Measurements from ENCODE around the gene BNC2. TPM values are rescaled to one million over a fixed set of nuclear protein-coding genes. Genes with fewer than 3 reads are reported as not detected.

The BNC2 gene
- total RNA-seq, 2 donors from 2014 or later = 2.1 to 20.0 TPM

GRCh38 chr9:16729651-16730050 is 140.8 kb downstream of the BNC2 start:
- intact Hi-C loops (cut with DNase I) = no loop called here

DNA sequence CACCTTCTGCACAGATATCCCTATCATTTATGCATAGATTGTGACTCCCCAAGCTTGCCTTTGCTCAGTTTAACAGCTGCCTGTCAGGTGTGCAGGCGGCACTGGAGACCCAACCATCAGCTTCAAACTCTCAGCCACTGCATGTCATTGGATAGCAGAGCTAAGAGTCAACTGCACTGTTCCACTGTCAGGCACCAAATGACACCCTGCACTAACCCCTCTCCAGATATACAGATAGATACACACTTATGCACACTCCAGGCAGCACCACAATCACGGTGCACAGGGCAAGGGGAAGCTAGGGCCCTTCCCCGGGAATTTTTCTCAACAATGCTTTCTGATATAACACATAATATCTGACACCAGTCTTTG is 142.3 kb downstream of the BNC2 start:
- Histone ChIP-seq H3K27ac (no peak overlapping the region), H3K27me3 (no peaks in the 10 kb centered on the region), H3K9ac (ENCODE audit: low read depth in 2 of 2, low read length in 2 of 2) (no peak overlapping the region), H3K4me1 (no peaks in the 10 kb centered on the region), H3K4me3 (peak overlapping the region; percentile 52), H3K36me3 (no peaks in the 10 kb centered on the region), H3K9me3 (no peaks in the 10 kb centered on the region)
- intact Hi-C loops (cut with DNase I) = no loop called here
- TF ChIP-seq CTCF (IDR thresholded peaks at IDR 0.05) = no peak
- no peak for DNase-seq

More at GRCh38 chr9:16729651-16730050, 140.8 kb downstream of the BNC2 start:
- DNase-seq = no peak
- Histone ChIP-seq H3K4me3 (no peak overlapping the region), H3K4me1 (no peaks in the 10 kb centered on the region), H3K9me3 (no peaks in the 10 kb centered on the region), H3K9ac (ENCODE audit: low read depth in 2 of 2, low read length in 2 of 2) (no peak overlapping the region), H3K36me3 (no peaks in the 10 kb centered on the region), H3K27me3 (no peaks in the 10 kb centered on the region), H3K27ac (no peak overlapping the region)
- no peak for TF ChIP-seq CTCF (IDR thresholded peaks at IDR 0.05)

DNA sequence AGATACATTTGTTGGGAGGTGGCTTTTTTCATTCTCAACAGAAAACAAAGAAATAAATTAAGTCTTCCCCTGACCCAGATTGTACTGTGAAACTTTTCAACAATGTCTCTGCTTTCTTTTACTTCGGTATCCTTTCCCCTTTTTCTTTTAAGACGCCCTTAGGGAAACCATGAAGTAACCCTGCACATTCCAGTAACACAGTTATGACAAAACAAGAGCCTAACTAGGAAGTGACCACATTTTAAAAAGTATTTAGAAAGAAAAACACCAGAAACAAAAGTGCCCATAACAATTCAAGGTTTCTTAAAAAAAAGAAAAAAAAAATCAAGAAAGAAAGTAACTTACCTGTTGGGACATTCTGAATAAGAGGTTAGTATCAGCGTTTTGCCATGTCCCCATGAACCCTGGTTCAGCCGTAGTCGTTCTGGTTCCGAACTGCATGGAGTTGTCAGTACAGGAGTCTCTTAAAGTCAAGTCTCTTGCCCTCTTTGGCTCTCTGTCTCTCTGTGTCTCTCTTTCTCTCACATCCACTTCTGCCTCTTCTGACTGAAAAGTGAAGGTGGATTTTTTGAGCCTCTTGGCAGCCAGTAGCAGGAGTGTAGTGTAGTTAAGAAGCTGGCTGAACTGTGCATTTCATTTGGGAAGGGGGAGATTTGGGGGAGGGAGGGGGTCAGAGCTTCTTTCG is 142.9 kb downstream of the BNC2 start:
- Histone ChIP-seq H3K9ac (ENCODE audit: low read depth in 2 of 2, low read length in 2 of 2) (peak overlapping the region in 1 of 2 donors; percentile 69), H3K36me3 (no peaks in the 10 kb centered on the region), H3K4me1 (no peaks in the 10 kb centered on the region), H3K27me3 (no peaks in the 10 kb centered on the region), H3K4me3 (peak overlapping the region; percentile 52), H3K27ac (peak overlapping the region; percentile 67), H3K9me3 (no peaks in the 10 kb centered on the region)
- no peak for DNase-seq
- TF ChIP-seq CTCF (IDR thresholded peaks at IDR 0.05) = no peak
- intact Hi-C loops (cut with DNase I) = no loop called here

GRCh38 chr9:16726718-16727451 is 143.6 kb downstream of the BNC2 start:
- no peaks in the 10 kb centered on the region for H3K9me3 ChIP-seq
- H3K9ac ChIP-seq (ENCODE audit: low read depth in 2 of 2, low read length in 2 of 2) = peak overlapping the region; percentile 12 to 69
- no peaks in the 10 kb centered on the region for H3K4me1 ChIP-seq

DNA sequence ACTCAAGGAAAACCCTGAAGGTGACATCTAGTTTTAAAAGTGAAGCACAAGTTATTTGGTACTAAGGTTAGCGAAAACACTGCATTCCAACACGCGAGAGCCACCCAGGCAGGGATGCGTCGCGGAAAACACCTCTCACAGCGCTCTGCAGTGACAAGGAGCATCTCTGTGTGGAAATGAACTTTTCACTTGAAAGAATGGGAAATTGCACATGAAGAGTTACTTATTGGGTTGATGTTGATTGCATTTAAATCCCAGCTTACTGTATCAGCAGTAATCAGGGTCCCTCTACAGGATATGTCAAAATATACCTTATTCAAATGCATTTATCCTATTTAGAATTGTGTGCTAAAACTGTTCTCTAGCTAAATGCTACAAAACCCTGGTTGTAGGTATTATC is 144.4 kb downstream of the BNC2 start:
- intact Hi-C loops (cut with DNase I) = no loop called here
- Histone ChIP-seq H3K4me3 (no peak overlapping the region), H3K27ac (no peak overlapping the region), H3K9ac (ENCODE audit: low read depth in 2 of 2, low read length in 2 of 2) (no peak overlapping the region), H3K9me3 (no peaks in the 10 kb centered on the region), H3K4me1 (no peaks in the 10 kb centered on the region), H3K36me3 (no peaks in the 10 kb centered on the region), H3K27me3 (no peaks in the 10 kb centered on the region)
- DNase-seq = no peak
- TF ChIP-seq CTCF (IDR thresholded peaks at IDR 0.05) = no peak

More at GRCh38 chr9:16726718-16727451, 143.6 kb downstream of the BNC2 start:
- no peaks in the 10 kb centered on the region for H3K27me3 ChIP-seq
- peak; percentile 50 for DNase-seq
- H3K4me3 ChIP-seq = peak overlapping the region; percentile 52
- no peaks in the 10 kb centered on the region for H3K36me3 ChIP-seq
- intact Hi-C loops (cut with DNase I) = no loop called here
- TF ChIP-seq CTCF (IDR thresholded peaks at IDR 0.05) = no peak
- H3K27ac ChIP-seq = peak overlapping the region; percentile 67

Data from colonic mucosa (tissue), 4 donors.